ENCODE results near the gene CHGA. TPM values are rescaled to one million over a fixed set of nuclear protein-coding genes. Genes with fewer than 3 reads are reported as not detected.

CHGA gene, protein sequence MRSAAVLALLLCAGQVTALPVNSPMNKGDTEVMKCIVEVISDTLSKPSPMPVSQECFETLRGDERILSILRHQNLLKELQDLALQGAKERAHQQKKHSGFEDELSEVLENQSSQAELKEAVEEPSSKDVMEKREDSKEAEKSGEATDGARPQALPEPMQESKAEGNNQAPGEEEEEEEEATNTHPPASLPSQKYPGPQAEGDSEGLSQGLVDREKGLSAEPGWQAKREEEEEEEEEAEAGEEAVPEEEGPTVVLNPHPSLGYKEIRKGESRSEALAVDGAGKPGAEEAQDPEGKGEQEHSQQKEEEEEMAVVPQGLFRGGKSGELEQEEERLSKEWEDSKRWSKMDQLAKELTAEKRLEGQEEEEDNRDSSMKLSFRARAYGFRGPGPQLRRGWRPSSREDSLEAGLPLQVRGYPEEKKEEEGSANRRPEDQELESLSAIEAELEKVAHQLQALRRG
- total RNA-seq (2014; rRNA removed): not detected in 2 replicates
- not detected for polyA plus RNA-seq (2012)

DNA sequence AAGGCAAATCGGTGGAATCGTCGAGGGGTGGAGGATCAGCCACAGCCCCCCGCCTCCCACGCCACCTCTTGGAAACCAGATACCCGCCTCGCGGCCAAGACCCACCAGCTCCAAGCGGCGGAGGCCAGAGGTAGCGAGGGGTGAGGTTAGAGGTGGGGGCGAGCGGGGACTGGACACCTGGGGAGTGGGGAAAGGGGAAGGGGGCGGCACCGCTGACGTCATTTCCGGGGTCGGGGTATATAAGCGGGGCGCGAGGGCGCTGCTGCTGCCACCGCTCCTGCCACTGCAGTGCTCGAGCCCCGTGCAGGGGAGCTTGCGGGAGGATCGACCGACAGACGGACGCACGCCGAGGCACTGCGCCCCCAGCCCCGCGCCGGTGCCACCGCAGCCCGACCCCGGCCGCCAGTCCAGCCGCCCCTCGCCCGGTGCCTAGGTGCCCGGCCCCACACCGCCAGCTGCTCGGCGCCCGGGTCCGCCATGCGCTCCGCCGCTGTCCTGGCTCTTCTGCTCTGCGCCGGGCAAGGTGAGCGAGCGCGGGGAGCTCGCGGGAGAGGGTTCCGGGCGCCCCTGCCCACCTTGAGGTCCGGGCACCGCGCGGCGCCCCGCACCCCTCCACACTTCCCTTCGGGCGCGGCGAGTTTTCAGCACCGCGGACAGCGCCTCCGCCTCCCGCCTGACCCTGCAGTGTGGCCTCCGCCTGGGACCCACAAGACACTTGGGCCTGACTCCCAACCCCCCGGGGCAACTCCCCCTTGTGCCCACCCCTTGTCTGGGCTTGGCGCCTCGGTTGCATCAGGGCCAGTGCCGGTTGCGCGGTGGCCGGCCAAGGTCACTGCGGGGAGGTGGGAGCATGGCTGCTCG is at the start of gene CHGA:
CHGA (plus strand) TSS at position 268 of the 861 bp plus-strand sequence; CDS start at position 478, 210 bp downstream.
- peak; percentile 10 for DNase-seq (ENCODE audit: low read depth)

DNA sequence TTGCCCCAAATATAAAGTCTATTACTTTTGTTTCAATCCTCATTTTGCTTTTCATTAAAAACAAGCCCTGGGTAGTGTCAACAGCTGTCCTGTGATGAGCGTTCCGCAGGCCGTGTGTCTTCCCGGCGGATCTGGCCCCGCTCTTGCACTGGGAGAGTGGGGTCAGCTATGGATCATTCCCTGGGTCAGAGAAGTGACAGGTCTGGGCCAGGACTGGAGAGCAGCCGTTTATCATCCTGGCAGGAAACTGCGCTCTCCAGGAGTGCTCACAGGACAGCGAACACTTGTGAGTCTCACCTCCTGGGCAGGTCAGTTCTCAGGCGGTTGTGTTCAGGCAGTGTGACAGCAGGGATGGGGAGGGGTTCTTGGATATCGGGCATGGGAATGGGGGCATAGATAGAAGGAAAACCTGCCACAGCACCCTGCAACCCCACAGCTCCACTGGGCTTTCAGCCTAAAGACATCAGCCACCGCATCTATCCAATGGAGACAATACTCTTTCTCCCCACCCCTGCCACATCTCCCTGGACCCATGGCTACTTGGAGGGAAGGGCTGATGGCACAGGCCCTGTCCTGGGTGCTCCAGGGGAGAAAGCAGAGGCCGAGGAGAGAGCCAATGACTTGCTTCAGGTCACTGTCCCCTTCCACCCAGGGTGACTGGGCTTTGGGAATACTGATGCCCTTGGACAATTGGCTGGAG is 47.8 kb upstream of the CHGA start:
- no peak for DNase-seq (ENCODE audit: low read depth)

DNA sequence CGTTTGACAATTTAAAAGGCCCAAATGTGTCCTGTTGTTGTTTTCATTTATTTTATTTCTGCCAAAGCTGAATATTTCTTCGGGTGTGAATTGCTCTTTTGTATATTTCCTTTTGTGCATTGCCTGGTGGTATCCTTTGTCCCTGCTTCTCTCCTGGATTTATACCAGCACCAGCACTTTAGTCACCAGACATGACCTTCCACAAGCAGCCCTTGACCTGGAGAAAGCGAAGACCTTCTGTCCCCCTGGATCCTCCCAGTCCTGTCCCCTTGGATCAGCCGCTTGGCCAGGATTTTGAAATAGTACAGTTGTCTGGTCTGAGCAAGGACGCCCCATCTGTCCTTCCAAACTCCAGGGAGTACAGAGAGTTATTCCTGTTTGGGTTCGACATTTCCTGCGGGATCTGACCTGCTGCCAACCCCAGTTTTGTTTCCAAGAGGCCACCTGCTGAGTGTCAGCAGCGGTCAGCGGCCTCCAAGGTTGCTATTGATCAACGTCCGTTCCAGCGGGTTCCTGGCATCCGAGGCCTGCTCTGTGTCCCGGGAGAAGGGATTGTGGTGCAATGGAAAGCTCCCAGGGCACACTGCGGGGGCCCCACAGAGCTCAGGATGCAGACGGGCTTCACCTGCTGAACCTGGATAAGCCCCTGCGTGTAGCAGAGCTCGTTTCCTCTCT is 45.1 kb upstream of the CHGA start:
- DNase-seq (ENCODE audit: low read depth): peak; percentile 11

DNA sequence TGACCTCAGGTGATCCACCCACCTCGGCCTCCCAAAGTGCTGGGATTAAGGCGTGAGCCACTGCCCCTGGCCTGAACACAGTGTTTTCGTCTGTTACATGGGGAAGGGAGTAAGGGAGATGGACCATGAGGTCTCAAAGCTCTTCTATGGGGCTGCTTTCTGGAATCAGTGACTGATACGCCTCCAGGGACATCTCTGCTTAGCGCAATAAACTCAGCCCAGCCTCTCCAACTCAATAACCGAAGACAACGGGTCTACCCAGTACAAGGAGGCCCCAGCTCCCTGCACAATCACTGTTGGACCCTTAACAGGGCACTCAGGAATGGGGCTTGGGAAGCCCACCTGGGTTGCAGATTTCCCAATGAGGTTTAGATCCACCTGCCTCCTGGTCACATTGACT is 42.6 kb upstream of the CHGA start:
- no peak for DNase-seq (ENCODE audit: low read depth)

DNA sequence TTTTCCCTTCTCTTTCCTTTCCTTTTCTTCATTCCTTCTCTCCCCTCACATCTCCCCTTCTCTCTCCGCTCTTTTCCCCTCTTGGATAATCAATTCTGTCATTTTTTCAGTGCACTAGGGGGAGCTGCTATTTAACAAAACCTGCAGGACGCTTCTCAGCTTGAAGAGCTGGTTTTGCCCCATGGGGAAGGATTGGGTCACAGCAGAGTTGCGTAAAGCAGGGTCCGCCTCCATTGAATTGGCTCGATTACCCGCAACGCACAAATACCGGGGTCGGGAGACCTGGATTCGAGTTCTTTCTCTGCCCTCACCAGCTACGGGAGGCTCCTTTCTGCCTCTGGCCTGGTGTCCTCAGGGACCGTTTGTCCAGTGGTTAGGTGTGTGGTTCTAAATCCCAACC is 42.1 kb upstream of the CHGA start:
- peak; percentile 19 for DNase-seq (ENCODE audit: low read depth)

DNA sequence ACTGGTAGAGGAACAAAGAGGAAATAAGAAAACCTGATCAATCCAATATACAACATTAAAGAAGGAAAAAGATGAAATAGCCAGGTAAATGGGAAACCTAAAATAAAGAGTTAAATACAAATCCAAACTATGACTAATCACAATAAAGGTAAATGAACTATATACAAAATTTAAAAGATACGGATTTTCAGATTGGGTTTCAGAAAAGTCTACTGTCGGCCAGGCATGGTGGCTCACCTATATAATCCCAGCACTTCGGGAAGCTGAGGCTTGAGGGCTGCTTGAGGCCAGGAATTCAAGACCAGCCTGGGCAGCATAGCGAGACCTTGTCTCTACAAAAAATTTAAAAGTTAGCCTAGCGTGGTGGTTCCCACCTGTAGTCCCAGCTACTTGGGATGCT is 39.9 kb upstream of the CHGA start:
- no peak for DNase-seq (ENCODE audit: low read depth)

DNA sequence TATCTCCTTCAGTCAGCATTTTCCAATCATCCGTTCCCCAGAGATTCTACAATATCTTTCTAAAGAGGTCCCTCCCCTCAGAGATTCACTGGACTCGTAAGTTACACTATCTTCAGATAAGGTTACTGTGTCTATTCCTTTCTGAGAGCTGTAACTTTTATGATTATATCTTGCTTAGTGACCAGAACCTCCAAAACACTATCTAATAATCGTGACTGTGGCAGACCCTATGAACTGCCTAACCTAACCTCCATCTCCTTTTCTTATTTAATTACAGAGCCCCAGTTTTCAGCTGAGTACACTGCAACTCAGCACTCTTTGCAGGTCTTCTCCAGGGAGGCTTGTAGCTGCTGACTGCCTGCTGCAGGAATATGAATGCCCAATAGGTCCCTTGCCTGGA is 38.5 kb upstream of the CHGA start:
- no peak for DNase-seq (ENCODE audit: low read depth)

DNA sequence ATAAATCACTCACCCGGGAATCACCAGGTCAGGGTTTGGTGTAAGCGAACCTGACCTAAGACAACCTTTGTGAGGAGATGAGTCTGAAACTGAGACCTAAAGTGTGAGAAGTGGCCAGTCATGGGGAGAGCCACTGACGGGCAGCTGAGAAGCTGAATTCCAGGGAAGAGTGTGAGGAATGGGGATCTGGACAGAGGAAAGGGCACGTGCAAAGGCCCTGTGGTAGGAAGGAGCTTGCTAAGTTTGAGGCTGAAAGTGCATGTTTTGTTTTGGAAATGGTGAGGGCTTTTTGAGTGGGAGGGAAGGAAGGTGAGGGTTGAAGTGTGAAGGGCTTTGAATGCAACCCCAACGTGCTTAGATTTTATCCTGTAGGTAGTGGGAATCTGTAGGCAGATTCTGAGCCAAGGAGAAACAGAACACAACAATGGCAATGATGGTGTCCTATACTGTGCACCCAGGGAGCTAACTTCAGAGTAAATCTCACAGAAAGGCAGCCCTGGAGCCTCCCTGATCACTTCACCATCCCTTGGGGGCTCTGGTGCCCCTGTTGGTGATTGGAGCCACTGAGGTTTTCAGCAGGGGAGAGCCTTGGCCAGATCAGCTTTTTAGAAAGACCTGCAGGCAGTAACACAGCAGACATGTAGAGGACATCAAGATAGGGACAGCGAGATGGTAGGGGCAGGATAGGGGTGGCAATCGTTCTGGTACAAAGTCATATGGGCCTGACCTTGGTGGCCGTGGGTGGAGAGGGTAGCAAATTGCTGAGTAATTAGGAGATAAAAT is 37.5 kb upstream of the CHGA start:
- DNase-seq (ENCODE audit: low read depth): no peak

DNA sequence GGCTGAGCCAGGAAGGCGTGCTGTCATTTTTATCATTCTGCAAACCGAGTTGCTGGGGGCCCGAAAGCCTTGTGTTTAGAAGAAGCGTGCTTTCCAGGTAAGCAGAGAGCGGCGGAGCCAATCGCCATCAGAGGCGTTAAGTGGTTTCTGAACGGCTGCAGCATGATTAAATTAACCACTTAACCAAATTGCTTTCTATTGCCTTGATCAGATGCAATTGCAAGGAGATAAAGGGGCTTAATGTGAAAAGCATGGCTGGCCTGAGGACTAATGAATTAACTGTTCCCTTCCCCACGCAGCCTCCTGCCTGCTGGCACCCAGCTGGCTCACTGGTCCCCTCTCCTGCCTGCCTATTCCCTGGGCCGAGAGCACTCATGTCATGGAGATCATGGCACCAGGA is 36.6 kb upstream of the CHGA start:
- no peak for DNase-seq (ENCODE audit: low read depth)

DNA sequence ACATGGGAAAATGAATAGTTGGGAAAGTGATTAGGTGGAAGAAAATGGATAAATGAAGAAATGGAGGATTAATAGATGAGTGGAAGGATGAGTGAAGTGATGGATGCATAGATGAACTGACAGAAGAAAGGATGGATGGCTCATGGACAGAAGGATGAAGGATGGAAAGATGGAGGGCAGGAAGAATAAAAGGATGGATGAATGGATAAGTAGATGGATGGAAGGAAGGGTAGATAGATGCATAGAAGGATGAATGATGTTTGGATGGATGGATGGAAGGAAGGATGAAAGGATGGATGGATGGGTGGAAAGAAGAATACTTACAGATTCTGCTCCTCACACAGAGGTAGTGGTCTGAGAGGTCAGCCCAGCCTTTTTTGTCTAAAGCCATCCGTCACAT is 35.8 kb upstream of the CHGA start:
- DNase-seq (ENCODE audit: low read depth): no peak

DNA sequence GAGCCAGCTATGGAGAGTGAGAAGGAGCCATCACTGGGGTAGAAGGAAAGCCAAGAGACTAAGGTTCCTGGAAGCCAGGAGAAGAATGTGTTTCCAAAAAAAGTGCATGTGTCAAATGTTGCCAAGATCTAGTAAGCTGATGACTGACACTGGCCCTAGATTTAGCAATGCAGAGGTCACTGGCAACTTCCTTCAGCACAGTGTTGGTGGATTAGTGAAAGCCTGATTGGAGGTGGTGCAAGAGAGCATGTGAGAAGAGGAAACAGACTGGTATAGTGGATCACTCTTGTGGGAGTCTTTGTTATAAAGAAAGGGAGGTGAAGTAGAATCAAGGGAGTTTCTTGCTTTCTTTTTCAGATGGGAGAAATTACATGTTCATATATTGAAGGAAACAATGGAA is 34.1 kb upstream of the CHGA start:
- DNase-seq (ENCODE audit: low read depth): no peak

DNA sequence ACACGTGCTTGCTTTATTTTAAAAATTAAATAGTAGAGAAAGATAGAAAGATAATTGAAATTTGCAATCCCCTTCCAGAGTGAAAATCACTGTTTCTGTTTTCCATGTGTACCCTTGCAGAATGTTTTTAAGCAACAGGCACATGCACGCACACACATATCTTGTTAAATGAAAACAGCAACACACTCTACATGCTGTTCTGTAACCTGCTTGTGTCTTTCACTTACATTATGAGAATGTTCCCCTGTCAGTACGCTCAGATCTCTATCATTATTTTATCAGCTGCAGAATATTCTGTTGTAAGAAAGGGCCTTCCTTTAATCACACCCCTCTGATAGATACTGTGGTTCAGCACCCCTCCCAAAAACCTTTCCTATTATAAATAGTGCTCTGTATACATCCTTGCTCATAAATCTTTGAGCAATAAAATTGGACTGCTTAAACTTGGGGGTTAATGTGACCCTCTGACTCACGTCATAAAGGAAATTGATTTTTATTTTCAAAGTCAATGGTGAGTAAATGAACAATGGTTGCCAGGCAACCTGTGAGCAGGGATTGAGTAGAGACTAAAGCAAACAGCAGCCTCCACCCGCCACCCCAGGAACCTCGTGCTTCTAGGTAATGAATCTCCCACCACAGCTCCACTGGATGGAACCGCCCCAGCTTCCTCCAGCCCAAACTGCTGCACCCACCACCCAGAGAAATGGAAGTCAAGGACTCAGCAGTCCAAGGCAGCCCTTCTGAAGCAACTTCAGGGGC is 31.9 kb upstream of the CHGA start:
- DNase-seq (ENCODE audit: low read depth): no peak

DNA sequence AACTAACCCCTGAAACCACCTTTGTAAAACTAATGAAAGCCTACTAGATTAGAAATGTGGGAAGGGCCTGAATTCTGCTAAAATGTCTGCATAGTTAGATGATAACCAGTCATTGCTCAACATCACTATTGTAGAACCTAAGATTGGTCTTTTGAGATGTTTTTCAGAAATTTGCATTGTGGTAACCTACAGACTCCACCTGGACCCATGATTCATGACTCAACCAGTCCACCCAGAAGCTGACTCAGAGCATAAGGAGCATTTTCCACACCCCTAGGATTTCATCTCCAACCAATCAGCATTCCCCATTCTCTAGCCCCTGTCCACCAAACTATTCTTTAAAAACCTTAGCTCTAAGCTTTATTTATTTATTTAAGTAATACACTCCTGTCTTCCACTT is 30.4 kb upstream of the CHGA start:
- DNase-seq (ENCODE audit: low read depth): no peak

DNA sequence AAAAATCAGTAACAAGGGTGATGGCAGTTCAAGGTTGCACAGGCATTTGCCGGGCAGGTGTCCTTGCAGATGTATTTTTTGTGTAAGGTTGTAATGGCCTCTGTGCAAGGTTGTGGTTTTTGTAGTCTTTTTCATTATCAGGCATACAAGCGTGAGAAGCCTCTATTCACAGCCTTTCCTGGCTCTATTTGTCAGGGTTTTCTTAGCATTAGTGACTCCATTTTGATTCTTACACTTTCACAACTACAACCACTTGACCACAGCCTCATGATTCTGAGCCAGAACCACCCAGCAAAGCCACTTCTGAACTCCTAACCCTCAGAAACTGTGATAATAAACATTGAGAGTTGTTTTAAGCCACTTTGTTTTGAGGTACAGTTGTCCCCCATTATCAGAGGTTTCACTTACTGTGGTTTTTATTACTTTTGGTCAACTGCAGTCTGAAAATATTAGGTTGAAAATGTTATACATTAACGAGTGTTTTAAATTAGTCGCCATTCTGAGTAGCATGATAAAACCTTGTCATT is 27.5 kb upstream of the CHGA start:
- no peak for DNase-seq (ENCODE audit: low read depth)

DNA sequence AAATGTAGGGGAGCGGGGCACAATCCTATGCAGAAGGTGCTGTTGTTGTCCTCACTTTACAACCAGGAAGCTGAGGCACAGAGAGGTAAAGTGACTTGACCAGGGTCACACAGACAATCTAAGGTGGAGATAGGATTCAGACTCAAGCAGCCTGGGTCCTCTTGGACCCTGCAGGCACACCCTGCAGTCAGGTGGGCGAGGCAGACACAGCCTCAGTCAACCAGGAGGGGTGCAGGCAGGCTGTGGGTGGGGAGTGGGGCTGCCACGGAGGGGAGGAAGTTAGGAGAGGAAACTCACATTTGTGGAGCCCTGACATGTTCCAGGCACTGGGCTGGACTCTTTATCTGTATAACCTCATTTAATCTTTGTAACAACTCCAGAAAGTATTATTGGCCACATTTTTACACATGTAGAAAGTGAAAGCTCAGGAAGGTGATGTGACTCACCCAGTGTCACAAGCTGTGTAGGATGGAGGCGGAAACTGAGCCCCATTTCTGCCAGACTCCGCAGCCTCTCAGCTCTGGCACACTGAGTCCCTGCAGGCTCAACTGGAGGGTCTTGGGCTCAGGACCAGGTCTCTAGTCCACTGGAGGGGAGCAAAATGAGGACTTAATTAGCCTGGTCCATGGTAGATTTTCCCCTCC is 24.9 kb upstream of the CHGA start:
- no peak for DNase-seq (ENCODE audit: low read depth)

DNA sequence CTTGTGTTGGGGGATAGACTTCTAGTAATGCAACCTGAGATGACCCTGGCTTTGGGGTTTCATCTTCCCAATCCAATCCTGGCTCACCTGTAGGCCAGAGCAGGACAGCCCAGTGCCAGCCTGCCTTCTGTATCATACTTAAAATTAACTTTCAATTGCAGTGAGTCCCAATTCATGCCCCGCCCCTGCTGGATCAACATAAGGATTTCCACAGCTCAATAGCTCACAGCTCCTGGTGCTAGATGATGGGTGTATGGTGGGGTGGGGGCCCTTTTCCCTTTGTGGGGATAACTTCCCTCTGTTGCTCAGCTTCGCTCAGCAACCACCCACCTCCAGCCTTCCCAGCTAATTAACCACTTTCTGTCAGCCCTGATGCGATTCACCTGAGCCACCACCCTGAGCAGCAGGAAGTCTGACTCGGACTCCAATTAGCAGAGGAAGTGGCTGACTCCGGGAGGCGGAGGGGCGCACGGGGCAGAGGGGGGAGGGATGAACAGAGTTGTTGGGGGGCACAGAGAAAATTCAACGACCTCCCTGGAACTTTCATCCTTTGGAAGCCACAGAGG is 24.3 kb upstream of the CHGA start:
- DNase-seq (ENCODE audit: low read depth): no peak

DNA sequence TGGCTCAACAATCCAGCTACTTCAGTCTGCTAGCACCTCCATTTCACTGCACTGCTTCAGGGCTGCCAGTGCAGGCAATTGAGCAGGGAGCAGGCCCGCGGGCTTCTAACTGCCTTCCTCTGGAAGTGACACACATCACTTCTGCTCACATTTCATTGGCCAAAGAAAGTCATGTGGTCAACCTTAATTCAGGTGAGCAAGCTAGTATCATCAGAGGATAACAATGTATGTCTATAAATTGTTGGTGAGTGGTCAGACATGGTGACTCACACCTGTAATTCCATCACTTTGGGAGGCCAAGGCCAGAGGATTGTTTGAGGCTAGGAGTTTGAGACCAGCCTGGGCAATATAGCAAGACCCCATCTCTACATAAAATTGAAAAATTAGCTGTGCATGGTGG is 22.3 kb upstream of the CHGA start:
- DNase-seq (ENCODE audit: low read depth): no peak

DNA sequence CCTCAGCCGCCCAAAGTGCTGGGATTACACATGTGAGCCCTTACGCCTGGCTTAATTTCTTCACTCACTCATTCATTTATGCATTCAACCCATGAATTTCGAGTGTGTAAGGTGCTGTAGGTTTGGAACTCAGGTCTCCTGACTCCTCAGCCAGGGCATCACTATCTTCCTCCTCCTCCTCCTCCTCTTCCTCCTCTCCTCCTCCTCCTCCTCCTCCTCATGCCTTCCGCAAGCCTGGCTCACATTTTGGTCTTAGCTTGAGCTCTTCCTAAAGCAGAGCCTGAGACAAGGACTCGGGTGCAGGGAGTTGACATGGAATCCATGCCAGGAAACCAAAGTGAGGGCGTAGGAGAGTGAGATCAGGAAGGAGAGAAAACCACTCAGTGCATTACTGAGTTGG is 20.8 kb upstream of the CHGA start:
- DNase-seq (ENCODE audit: low read depth): no peak

DNA sequence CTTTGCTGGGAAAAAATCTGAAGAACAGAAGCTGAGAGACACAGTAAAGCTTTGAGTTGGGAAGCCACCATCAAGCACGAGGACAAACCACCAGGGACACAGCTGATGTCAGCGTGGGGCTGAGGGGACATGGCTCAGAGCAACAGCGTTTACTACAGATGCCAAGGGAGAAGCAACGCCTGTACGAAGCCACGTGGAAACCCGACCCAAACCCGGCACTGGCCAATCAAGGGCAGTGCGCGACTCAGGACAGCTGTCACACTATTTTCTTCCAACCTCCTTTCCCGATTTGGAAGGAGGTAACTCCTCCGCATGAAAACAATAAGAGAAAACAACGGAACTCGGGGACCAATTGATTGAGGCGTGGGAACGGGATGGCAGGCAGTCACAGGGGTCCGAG is 20.2 kb upstream of the CHGA start:
- DNase-seq (ENCODE audit: low read depth): no peak
